ENCODE measurements around the gene MIER1.
A peak's percentile ranks its signal among the peaks of the same experiment; 100 is the strongest.

Gene MIER1

GRCh38 chr1:66943361-66943969 is 18.7 kb downstream of the MIER1 start:
- 84% methylated on average over 4 of the region's 5 CpGs for WGBS
- H3K79me1 ChIP-seq (replicated peaks; ENCODE audit: low read length, poor library complexity, severe bottlenecking) = peaks cover 4% of the 10 kb centered on the region

GRCh38 chr1:66944330-66945274 is 19.8 kb downstream of the MIER1 start:
- Histone ChIP-seq H3K27ac (ENCODE audit: low read length, poor library complexity, severe bottlenecking) (peak overlapping the region; percentile 94), H2AFZ (ENCODE audit: low read depth, low read length) (no peak overlapping the region), H2BK5ac (ENCODE audit: low read depth, low read length, poor library complexity, severe bottlenecking) (no peak overlapping the region), H3K14ac (ENCODE audit: low read length in 2 of 2) (no peak overlapping the region), H2BK15ac (ENCODE audit: low read depth, poor library complexity, severe bottlenecking) (no peak overlapping the region), H3K9ac (ENCODE audit: low read length) (peak overlapping the region; percentile 83), H3K4ac (ENCODE audit: low read depth in 1 of 2, low read length in 2 of 2) (no peak overlapping the region), H3K4me3 (ENCODE audit: insufficient read depth in 1 of 2, low read depth in 1 of 2, low read length in 2 of 2) (peak overlapping the region in 1 of 2 experiments; percentile 22), H3K4me1 (ENCODE audit: control insufficient read depth, insufficient read depth, low read depth, low read length) (peaks cover 6% of the 10 kb centered on the region), H2AK5ac (ENCODE audit: low read length, severe bottlenecking) (no peak overlapping the region), H3K23ac (ENCODE audit: low read length in 2 of 2) (no peak overlapping the region), H2BK120ac (ENCODE audit: low read depth, low read length) (no peak overlapping the region), H4K8ac (ENCODE audit: low read length) (no peak overlapping the region), H3K79me1 (replicated peaks; ENCODE audit: low read length, poor library complexity, severe bottlenecking) (peaks cover 7% of the 10 kb centered on the region), H3K4me2 (ENCODE audit: low read length, poor library complexity, severe bottlenecking) (peak overlapping the region; percentile 47), H2BK12ac (ENCODE audit: low read length in 2 of 2) (no peak overlapping the region), H4K91ac (ENCODE audit: low read length) (no peak overlapping the region), H3K9me3 (ENCODE audit: control insufficient read depth, low read length) (no peaks in the 10 kb centered on the region), H3K36me3 (ENCODE audit: control insufficient read depth in 1 of 2, insufficient read depth in 2 of 2, low read depth in 1 of 2, low read length in 2 of 2) (peaks cover 5 to 59% of the 10 kb centered on the region in 2 experiments), H3K27me3 (ENCODE audit: control insufficient read depth in 1 of 2, insufficient read depth in 1 of 2, low read length in 2 of 2) (no peaks in the 10 kb centered on the region), H3K18ac (ENCODE audit: low read depth in 1 of 2, low read length in 2 of 2) (no peak overlapping the region)
- WGBS = 0% methylated on average over 1 of the region's 7 CpGs
- peak; percentile 88 for DNase-seq

More at GRCh38 chr1:66943361-66943969, 18.7 kb downstream of the MIER1 start:
- Histone ChIP-seq H3K23ac (ENCODE audit: low read length in 2 of 2) (no peak overlapping the region), H3K36me3 (ENCODE audit: control insufficient read depth in 1 of 2, insufficient read depth in 2 of 2, low read depth in 1 of 2, low read length in 2 of 2) (peaks cover 3 to 48% of the 10 kb centered on the region in 2 experiments), H3K27me3 (ENCODE audit: control insufficient read depth in 1 of 2, insufficient read depth in 1 of 2, low read length in 2 of 2) (no peaks in the 10 kb centered on the region), H3K4me1 (ENCODE audit: control insufficient read depth, insufficient read depth, low read depth, low read length) (peaks cover 5% of the 10 kb centered on the region), H2AK5ac (ENCODE audit: low read length, severe bottlenecking) (peak overlapping the region; percentile 13), H2BK5ac (ENCODE audit: low read depth, low read length, poor library complexity, severe bottlenecking) (no peak overlapping the region), H3K9me3 (ENCODE audit: control insufficient read depth, low read length) (no peaks in the 10 kb centered on the region), H3K4ac (ENCODE audit: low read depth in 1 of 2, low read length in 2 of 2) (peak overlapping the region in 1 of 2 experiments; percentile 40), H3K9ac (ENCODE audit: low read length) (peak overlapping the region; percentile 83), H2AFZ (ENCODE audit: low read depth, low read length) (no peak overlapping the region), H4K8ac (ENCODE audit: low read length) (peak overlapping the region; percentile 60), H4K91ac (ENCODE audit: low read length) (no peak overlapping the region), H3K18ac (ENCODE audit: low read depth in 1 of 2, low read length in 2 of 2) (peak overlapping the region; percentile 37 to 70), H3K4me3 (ENCODE audit: insufficient read depth in 1 of 2, low read depth in 1 of 2, low read length in 2 of 2) (no peak overlapping the region), H3K4me2 (ENCODE audit: low read length, poor library complexity, severe bottlenecking) (no peak overlapping the region), H2BK12ac (ENCODE audit: low read length in 2 of 2) (no peak overlapping the region), H3K27ac (ENCODE audit: low read length, poor library complexity, severe bottlenecking) (peak overlapping the region; percentile 82), H2BK120ac (ENCODE audit: low read depth, low read length) (no peak overlapping the region), H3K14ac (ENCODE audit: low read length in 2 of 2) (no peak overlapping the region), H2BK15ac (ENCODE audit: low read depth, poor library complexity, severe bottlenecking) (no peak overlapping the region)
- peak; percentile 50 for DNase-seq

DNA sequence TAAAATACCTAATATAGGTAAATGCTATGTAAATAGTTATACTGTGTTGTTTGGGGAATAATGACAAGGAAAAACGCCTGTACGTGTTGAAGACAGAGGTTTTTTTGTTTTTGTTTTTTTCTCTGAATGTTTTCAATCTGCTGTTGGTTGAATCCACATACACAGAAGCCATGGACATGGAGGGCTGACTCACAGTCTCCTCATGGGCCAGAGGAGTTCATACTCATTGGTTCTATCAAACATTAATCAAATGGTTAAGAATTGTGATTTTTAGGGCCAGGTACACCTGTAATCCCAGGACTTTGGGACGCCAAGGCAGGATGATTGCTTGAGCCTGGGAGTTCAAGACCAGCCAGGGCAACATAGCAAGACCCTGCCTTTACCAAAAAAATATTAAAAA is 20.5 kb downstream of the MIER1 start:
- no peak overlapping the region for H2AFZ ChIP-seq (ENCODE audit: low read depth, low read length)
- H3K4me1 ChIP-seq (ENCODE audit: control insufficient read depth, insufficient read depth, low read depth, low read length) = peaks cover 6% of the 10 kb centered on the region
- H3K4ac ChIP-seq (ENCODE audit: low read depth in 1 of 2, low read length in 2 of 2) = peak overlapping the region in 1 of 2 experiments; percentile 37
- no peaks in the 10 kb centered on the region for H3K27me3 ChIP-seq (ENCODE audit: control insufficient read depth in 1 of 2, insufficient read depth in 1 of 2, low read length in 2 of 2)
- H2BK12ac ChIP-seq (ENCODE audit: low read length in 2 of 2) = no peak overlapping the region
- H3K27ac ChIP-seq (ENCODE audit: low read length, poor library complexity, severe bottlenecking) = peak overlapping the region; percentile 76
- H3K18ac ChIP-seq (ENCODE audit: low read depth in 1 of 2, low read length in 2 of 2) = peak overlapping the region in 1 of 2 experiments; percentile 8
- 88% methylated on average over 3 of the region's 3 CpGs for WGBS
- H2AK5ac ChIP-seq (ENCODE audit: low read length, severe bottlenecking) = no peak overlapping the region
- no peak overlapping the region for H2BK5ac ChIP-seq (ENCODE audit: low read depth, low read length, poor library complexity, severe bottlenecking)
- no peak overlapping the region for H4K91ac ChIP-seq (ENCODE audit: low read length)
- no peak overlapping the region for H3K14ac ChIP-seq (ENCODE audit: low read length in 2 of 2)
- no peak overlapping the region for H3K23ac ChIP-seq (ENCODE audit: low read length in 2 of 2)
- H2BK15ac ChIP-seq (ENCODE audit: low read depth, poor library complexity, severe bottlenecking) = peak overlapping the region; percentile 92
- H3K79me1 ChIP-seq (replicated peaks; ENCODE audit: low read length, poor library complexity, severe bottlenecking) = peaks cover 7% of the 10 kb centered on the region
- H3K4me3 ChIP-seq (ENCODE audit: insufficient read depth in 1 of 2, low read depth in 1 of 2, low read length in 2 of 2) = no peak overlapping the region
- H3K4me2 ChIP-seq (ENCODE audit: low read length, poor library complexity, severe bottlenecking) = no peak overlapping the region
- no peak overlapping the region for H3K9ac ChIP-seq (ENCODE audit: low read length)
- DNase-seq = no peak
- H3K36me3 ChIP-seq (ENCODE audit: control insufficient read depth in 1 of 2, insufficient read depth in 2 of 2, low read depth in 1 of 2, low read length in 2 of 2) = peaks cover 5 to 65% of the 10 kb centered on the region in 2 experiments
- H2BK120ac ChIP-seq (ENCODE audit: low read depth, low read length) = no peak overlapping the region
- H3K9me3 ChIP-seq (ENCODE audit: control insufficient read depth, low read length) = no peaks in the 10 kb centered on the region
- H4K8ac ChIP-seq (ENCODE audit: low read length) = no peak overlapping the region

DNA sequence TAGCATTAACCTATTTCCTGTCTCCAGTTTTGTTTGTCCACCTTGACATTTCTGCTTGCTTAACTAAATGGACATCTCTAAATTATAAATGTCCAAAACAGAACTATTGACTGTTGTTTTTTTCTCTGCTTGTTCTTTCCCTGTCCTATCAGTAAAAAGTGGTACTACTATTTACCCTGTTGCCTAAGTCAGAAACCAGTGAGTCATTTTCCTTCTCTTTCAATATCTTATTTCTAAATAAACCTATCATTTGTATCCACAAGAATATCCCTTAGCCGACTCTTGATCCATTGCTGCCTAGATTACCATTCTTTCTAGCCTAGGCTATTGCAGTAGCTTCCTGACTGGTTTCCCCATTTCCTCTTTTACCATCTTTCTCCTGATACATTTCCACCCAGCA is 22.5 kb downstream of the MIER1 start:
- Histone ChIP-seq H2BK120ac (ENCODE audit: low read depth, low read length) (no peak overlapping the region), H2AFZ (ENCODE audit: low read depth, low read length) (no peak overlapping the region), H3K23ac (ENCODE audit: low read length in 2 of 2) (no peak overlapping the region), H3K79me1 (replicated peaks; ENCODE audit: low read length, poor library complexity, severe bottlenecking) (peaks cover 6% of the 10 kb centered on the region), H3K4me2 (ENCODE audit: low read length, poor library complexity, severe bottlenecking) (no peak overlapping the region), H3K36me3 (ENCODE audit: control insufficient read depth in 1 of 2, insufficient read depth in 2 of 2, low read depth in 1 of 2, low read length in 2 of 2) (peaks cover 5 to 78% of the 10 kb centered on the region in 2 experiments), H2BK15ac (ENCODE audit: low read depth, poor library complexity, severe bottlenecking) (no peak overlapping the region), H3K27me3 (ENCODE audit: control insufficient read depth in 1 of 2, insufficient read depth in 1 of 2, low read length in 2 of 2) (no peaks in the 10 kb centered on the region), H3K18ac (ENCODE audit: low read depth in 1 of 2, low read length in 2 of 2) (no peak overlapping the region), H3K4me3 (ENCODE audit: insufficient read depth in 1 of 2, low read depth in 1 of 2, low read length in 2 of 2) (no peak overlapping the region), H3K9me3 (ENCODE audit: control insufficient read depth, low read length) (no peaks in the 10 kb centered on the region), H2AK5ac (ENCODE audit: low read length, severe bottlenecking) (no peak overlapping the region), H3K4ac (ENCODE audit: low read depth in 1 of 2, low read length in 2 of 2) (no peak overlapping the region), H4K91ac (ENCODE audit: low read length) (no peak overlapping the region), H4K8ac (ENCODE audit: low read length) (no peak overlapping the region), H2BK5ac (ENCODE audit: low read depth, low read length, poor library complexity, severe bottlenecking) (no peak overlapping the region), H3K14ac (ENCODE audit: low read length in 2 of 2) (no peak overlapping the region), H2BK12ac (ENCODE audit: low read length in 2 of 2) (no peak overlapping the region), H3K27ac (ENCODE audit: low read length, poor library complexity, severe bottlenecking) (no peak overlapping the region), H3K9ac (ENCODE audit: low read length) (no peak overlapping the region), H3K4me1 (ENCODE audit: control insufficient read depth, insufficient read depth, low read depth, low read length) (peaks cover 6% of the 10 kb centered on the region)
- WGBS = 95% methylated on average over 1 of the region's 1 CpG
- DNase-seq = no peak

All from mesenchymal stem cell (in vitro differentiated cells and primary cell).